Measurements from ENCODE around the gene SMG6.
"Not testable (repeated sequence)": the region's sequence is repeated elsewhere in the genome, so short reads cannot be mapped to it uniquely, and the experiment has no call there.

The SMG6 gene

GRCh38 chr17:2303204-2304188 is at the start of gene SMG6, which contains the start of gene SRR:
TSS of gene SMG6 (minus strand) at chr17:2303785. CDS start at chr17:2303720, 65 bp downstream.
TSS of gene SRR (plus strand) at chr17:2303950. CDS start at chr17:2315561, 11,611 bp downstream.
- DNase-seq, result peak; percentile 90

GRCh38 chr17:2351269-2351668 is 47.7 kb upstream of the SMG6 start:
- no peak for DNase-seq

GRCh38 chr17:2347805-2348685 is 44.5 kb upstream of the SMG6 start:
- DNase-seq, result no peak

GRCh38 chr17:2346475-2346874 is 42.9 kb upstream of the SMG6 start:
- no peak for DNase-seq

GRCh38 chr17:2344528-2344927 is 40.9 kb upstream of the SMG6 start:
- no peak for DNase-seq

GRCh38 chr17:2343421-2343820 is 39.8 kb upstream of the SMG6 start:
- DNase-seq, result no peak

GRCh38 chr17:2338315-2338657 is 34.7 kb upstream of the SMG6 start:
- DNase-seq, result no peak

GRCh38 chr17:2337544-2338314 is 34.1 kb upstream of the SMG6 start:
- peak; percentile 68 for DNase-seq

GRCh38 chr17:2336852-2337543 is 33.4 kb upstream of the SMG6 start, which contains the start of gene SGSM2:
TSS of gene SGSM2 (plus strand) at chr17:2337501. CDS start at chr17:2337689, 188 bp downstream.
- DNase-seq, result peak; percentile 62

- DNase-seq, result peak; percentile 89
Observed at GRCh38 chr17:2336215-2336851, 32.7 kb upstream of the SMG6 start, which contains the start of gene TSR1. TSS of gene TSR1 (minus strand) at chr17:2336457. CDS start at chr17:2336427, 30 bp downstream.

- no peak for DNase-seq
Observed at GRCh38 chr17:2335726-2336214, 32.2 kb upstream of the SMG6 start.

GRCh38 chr17:2331303-2331702 is 27.7 kb upstream of the SMG6 start:
- DNase-seq, result no peak

GRCh38 chr17:2323629-2324314 is 20.2 kb upstream of the SMG6 start:
- DNase-seq, result no peak

GRCh38 chr17:2321399-2321798 is 17.8 kb upstream of the SMG6 start:
- DNase-seq, result no peak

- DNase-seq, result no peak
Observed at GRCh38 chr17:2319051-2319450, 15.5 kb upstream of the SMG6 start.

- DNase-seq, result no peak
Observed at GRCh38 chr17:2317796-2318195, 14.2 kb upstream of the SMG6 start.

- DNase-seq, result not testable (repeated sequence)
Observed at GRCh38 chr17:2316916-2317205, 13.3 kb upstream of the SMG6 start.

GRCh38 chr17:2312736-2313135 is 9.2 kb upstream of the SMG6 start:
- no peak for DNase-seq

- DNase-seq, result no peak
Observed at GRCh38 chr17:2309338-2310154, 6.0 kb upstream of the SMG6 start.

- no peak for DNase-seq
Observed at GRCh38 chr17:2304931-2305330, 1.3 kb upstream of the SMG6 start.
